Stimulated activated CD8-positive, alpha-beta memory T cell treated with anti-CD3 and anti-CD28 coated beads, Interleukin-4, amount 100 ng/mL, for 24 hours (primary cell): ENCODE results near the gene TUFT1.
"Not testable (repeated sequence)": the region's sequence is repeated elsewhere in the genome, so short reads cannot be mapped to it uniquely, and the experiment has no call there.

ENCODE experiments used
- DNase-seq: peaks from one replicate; pipeline ENCODE4 v3.0.0-alpha.2; 2020; ENCODE audit warnings: low read depth

TUFT1 gene

DNA sequence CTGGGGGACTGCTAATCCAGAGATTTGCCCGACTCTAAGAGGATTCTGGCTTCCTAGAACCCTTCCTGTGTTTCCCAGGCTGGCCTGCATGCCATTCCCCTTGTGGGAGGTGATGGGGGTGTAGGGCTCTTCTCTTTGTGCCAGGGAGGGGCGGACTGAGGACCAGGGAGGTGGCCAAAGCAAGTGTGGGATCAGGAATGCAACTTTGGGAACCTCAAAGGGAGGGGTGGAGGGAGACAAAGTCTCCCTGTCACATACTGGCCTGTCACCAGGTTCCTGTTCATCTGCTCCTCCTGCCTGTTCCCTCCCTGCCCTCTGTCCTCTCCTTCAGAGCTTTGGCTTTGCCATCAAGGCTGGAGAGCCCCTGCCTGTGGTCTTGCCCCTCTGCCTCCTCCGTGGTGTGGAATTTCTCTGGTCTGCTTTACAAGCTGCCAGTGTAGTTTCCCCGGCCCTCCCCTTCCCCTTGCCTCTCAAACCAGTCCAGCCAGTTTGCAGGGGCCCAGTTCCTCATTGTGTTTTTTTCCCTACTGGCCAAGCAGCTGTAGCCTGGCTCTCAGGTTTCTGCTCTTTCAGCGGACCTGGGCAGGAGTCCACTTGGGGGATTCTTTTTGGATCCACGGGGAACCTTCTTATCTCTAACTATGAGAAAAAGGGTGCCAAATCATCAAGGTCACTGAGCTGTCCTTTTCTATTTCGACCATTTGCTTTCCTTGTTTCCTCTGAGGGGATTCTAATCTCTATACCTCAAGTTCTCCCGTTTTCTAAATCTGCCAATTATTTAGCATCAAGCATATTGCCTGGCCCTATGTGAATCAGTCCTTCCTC lies 27.1 kb upstream of the TUFT1 start:
- no peak for DNase-seq

DNA sequence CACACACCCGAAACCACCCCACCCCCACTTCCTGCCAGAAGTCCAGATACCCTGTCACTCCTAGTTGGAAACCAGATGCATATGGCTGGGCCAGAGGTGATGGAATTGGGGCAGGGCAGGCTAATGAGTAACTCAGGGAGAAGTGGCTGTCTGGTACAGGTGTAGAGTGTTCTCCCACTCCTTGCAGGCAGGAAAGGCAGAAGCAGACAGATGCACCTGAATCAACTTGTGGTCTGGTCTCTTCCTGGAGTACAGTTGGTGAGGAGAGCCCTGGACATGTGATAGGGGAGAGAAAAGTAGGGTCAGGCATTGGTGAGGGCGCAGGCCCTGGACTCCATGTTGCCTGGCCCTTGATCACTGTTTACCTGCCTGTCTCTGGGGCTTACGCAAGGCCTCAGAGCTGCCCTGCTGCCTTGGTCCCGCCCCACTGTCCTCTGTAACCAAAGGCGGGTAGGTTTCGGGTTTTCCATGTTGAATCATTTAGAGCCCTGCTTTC lies 26.4 kb upstream of the TUFT1 start:
- DNase-seq = no peak

- no peak for DNase-seq
Measured at GRCh38 chr1:151514366-151514765, 25.7 kb upstream of the TUFT1 start.

DNA sequence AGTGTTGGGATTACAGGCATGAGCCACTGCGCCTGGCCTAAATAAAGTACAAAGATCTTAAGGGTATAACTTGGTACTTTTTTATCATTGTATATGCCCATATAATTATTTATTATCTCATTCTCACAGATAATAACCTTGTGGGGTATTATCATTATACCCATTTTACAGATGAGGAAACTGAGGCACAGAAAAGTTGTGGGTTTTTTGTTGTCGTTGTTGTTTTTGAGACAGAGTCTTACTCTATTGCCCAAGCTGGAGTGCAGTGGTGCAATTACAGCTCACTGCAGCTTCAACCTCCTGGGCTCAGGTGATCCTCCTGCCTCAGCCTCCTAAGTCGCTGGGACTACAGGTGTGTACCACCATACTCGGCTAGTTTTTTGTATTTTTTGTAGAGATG lies 24.8 kb upstream of the TUFT1 start:
- no peak for DNase-seq

DNA sequence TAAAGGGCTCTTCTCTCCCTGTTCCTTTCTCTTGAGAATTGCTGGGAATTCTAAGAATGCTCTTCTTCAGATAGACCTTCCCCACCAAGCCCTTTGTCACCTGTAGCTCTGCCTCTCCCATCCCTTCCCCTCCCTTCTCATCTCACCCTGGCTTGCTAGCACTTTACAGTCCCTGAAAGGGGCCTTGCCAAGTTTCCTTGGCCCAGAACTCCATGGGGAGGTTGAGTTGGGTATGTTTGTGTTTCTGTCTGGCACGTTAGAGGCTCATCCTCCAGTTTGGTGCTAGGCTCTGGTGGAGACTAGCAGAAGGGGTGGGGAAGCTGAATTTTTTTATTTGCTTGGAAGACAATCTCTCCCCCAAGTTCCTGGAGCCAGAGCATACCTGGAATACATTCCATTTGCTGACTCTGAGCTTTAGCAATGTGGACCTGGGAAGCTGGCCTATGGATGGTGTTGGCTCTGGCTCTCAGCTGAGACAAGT lies 24.0 kb upstream of the TUFT1 start:
- no peak for DNase-seq

DNA sequence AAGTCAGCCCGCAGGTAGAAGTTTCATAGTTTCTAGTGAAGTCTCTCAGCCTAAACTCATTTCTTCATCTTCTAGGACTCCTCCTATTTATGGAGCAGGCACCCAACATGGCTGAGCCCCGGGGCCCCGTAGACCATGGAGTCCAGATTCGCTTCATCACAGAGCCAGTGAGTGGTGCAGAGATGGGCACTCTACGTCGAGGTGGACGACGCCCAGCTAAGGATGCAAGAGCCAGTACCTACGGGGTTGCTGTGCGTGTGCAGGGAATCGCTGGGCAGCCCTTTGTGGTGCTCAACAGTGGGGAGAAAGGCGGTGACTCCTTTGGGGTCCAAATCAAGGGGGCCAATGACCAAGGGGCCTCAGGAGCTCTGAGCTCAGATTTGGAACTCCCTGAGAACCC lies 21.7 kb upstream of the TUFT1 start:
- DNase-seq = no peak

GRCh38 chr1:151518936-151519335 lies 21.2 kb upstream of the TUFT1 start:
- no peak for DNase-seq

DNA sequence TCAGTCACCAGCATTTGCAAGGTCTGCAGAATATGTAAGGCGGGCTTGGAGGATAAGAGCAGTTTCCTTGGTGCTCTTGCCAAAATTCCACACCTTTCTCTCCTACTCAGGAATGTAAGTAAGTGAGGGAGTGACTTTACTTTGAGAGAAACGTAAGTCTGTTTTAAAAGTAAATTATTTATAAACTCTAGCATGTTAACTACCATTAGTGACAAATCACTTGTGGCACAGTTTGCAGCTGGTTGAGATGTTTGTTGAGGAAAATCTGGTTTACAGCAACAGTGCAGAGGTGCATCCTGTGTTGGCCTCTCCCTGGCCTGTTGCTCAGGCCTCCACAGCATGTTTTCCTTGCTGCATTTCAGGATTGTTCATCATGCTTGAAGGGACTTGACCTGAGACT lies 20.4 kb upstream of the TUFT1 start:
- no peak for DNase-seq

GRCh38 chr1:151520359-151520758 lies 19.8 kb upstream of the TUFT1 start:
- no peak for DNase-seq

- not testable (repeated sequence) for DNase-seq
Measured at GRCh38 chr1:151522427-151522826, 17.7 kb upstream of the TUFT1 start.

DNA sequence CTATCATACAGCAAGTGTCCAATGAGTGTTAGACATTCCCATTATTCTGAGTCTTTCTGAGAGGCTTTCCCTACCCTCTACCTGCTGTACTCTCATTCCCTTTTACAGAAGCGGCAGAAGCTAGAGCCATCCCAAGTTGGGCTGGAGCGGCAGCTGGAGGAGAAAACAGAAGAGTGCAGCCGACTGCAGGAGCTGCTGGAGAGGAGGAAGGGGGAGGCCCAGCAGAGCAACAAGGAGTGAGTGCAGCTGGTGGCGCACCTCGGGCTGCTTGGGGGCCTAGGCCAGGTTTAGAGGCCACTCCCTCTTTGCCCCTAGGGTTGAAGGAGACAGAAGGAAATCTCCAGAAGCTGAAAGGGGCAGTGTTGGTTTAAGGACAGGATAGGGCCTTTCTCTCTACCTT lies 16.8 kb upstream of the TUFT1 start:
- no peak for DNase-seq

DNA sequence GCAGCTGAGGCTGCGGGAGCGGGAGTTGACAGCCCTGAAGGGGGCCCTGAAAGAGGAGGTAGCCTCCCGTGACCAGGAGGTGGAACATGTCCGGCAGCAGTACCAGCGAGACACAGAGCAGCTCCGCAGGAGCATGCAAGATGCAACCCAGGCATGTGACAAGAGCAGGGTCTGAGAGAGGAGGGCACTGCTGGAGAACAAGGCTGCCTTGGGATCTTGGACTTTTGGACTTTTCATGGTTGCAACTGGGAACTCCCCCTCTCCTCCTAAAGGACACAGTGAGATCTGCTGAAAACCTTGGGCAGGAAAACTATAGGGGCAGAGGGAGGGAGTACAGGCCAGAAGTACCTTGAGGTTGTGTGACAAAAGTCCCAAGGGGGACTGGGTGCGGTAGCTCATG lies 15.4 kb upstream of the TUFT1 start:
- DNase-seq = no peak

DNA sequence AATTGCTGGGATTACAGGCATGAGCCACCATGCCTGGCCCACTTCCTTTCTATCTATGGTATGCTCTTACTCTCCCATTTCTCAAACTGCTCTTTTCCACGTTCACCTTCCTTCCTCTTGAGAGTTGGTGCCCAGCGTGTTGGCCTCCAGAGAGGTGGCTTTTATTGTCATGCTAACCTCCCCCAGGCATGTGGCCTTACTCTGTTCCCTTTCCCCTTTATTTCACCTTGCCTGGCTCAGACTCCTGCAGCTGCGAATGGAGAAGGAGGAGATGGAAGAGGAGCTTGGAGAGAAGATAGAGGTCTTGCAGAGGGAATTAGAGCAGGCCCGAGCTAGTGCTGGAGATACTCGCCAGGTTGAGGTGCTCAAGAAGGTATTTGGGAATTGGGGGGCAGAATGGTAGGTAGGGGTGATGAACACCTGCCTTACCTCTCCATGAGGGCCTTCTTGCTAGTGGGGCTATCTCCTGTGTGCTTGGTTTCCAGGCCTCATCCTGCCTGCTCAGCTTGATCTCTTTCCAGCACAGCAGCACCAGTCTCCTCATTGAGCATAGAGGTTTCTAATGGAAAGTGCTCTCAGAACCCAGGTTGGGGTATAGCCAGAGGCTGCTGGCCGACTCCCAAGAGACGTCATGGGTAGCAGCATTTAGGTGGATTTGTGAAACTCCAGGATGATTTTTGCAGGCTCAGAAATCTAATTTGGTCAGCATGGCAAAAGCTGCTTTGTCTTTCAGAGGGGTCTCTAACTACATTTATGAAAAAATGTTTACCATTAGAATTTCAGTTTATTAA lies 13.2 kb upstream of the TUFT1 start:
- no peak for DNase-seq

DNA sequence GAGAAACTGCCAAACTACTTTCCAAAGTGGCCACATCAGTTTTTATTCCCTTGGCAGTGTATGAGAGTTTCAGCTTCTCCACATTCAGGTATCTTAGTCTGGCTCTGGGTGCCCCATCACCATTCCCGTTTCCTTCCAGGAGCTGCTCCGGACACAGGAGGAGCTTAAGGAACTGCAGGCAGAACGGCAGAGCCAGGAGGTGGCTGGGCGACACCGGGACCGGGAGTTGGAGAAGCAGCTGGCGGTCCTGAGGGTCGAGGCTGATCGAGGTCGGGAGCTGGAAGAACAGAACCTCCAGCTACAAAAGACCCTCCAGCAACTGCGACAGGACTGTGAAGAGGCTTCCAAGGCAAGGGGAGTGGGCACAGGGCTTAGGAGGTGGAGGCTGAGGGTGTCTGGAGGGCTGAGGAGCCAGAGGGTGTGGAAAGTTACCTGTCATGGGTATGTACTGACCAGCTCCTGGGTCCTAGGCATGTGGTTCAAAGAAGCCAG lies 10.9 kb upstream of the TUFT1 start:
- DNase-seq = no peak

DNA sequence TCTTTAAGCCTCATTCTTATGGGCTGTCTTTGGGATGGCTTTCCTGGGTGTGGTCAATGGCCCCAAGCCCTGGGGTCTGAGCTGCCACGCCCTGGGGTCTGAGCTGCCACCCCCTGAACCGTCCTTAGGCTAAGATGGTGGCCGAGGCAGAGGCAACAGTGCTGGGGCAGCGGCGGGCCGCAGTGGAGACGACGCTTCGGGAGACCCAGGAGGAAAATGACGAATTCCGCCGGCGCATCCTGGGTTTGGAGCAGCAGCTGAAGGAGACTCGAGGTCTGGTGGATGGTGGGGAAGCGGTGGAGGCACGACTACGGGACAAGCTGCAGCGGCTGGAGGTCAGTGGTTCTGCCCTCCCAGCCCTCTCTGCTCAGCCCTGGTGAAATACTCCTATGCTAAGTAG lies 10.3 kb upstream of the TUFT1 start:
- no peak for DNase-seq

DNA sequence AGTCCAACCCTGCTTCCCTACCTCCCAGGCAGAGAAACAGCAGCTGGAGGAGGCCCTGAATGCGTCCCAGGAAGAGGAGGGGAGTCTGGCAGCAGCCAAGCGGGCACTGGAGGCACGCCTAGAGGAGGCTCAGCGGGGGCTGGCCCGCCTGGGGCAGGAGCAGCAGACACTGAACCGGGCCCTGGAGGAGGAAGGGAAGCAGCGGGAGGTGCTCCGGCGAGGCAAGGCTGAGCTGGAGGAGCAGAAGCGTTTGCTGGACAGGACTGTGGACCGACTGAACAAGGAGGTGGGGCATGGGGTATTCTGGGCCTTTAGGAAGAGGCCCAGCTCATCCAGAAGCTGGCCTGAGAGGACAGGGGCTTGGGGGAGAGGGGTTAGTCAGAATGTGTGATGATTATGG lies 9.6 kb upstream of the TUFT1 start:
- DNase-seq = no peak

DNA sequence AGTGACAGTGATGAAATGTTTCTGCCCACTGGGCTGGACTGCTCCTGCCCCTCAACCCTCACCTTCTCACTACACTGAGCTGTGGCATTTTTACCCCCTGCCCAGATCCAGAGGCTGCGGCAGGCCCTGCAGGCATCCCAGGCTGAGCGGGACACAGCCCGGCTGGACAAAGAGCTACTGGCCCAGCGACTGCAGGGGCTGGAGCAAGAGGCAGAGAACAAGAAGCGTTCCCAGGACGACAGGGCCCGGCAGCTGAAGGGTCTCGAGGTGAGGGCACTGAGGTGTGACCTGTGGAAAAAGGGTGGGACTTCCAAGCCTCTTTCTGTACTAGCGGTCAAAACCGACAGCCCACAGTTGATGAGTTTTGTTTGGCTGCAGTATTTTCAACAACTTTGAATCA lies 6.2 kb upstream of the TUFT1 start:
- no peak for DNase-seq

- peak; percentile 66 for DNase-seq
Measured at GRCh38 chr1:151534662-151535278, 5.3 kb upstream of the TUFT1 start.

DNA sequence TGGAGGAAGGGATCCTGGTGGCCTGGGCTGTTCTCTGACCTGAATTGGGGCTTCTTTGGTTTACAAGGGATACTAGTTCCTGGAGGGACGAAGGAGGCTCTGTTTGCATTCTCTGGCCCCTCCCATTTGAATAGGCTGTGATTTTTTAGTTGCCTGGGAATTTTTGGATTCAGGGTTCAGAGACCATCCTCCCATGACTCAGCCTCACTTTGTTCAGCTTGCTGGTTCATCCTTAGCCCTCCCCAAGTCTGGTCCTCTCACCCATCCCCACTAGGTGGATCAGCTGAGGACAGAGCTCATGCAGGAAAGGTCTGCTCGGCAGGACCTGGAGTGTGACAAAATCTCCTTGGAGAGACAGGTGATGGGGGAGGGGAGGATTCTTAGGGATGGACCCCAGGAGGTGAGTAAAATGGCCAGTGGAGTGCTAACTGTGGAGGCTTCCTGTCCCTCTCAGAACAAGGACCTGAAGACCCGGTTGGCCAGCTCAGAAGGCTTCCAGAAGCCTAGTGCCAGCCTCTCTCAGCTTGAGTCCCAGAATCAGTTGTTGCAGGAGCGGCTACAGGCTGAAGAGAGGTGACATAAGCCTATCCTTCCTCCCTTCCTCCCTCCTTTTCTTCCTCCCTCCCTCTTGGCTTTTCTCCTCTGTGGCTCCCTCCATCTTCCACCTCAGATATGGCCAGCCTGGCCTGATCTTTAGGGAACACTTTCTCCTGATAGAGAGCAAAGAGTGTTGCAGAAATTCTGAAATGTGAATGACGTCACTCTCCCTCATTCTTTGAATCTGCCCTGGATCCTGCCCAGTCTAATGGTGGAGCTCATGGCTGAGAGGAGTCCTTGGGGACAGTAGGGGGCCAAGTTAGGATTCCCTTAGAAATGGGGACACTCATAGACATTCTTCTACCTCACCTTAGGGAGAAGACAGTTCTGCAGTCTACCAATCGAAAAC lies 4.5 kb upstream of the TUFT1 start:
- no peak for DNase-seq

- no peak for DNase-seq
Measured at GRCh38 chr1:151536499-151536898, 3.6 kb upstream of the TUFT1 start.

DNA sequence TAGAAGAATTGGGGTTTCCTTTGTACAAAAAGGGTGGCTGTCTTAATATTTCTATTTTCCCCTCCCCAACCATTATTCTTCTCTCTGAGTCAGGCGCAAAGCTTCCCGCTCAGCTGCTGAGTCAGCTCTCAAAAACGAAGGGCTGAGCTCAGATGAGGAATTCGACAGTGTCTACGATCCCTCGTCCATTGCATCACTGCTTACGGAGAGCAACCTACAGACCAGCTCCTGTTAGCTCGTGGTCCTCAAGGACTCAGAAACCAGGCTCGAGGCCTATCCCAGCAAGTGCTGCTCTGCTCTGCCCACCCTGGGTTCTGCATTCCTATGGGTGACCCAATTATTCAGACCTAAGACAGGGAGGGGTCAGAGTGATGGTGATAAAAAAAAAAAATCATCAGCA lies 3.0 kb upstream of the TUFT1 start:
- no peak for DNase-seq
